ENCODE results near the gene PROSER1.
A peak's percentile ranks its signal among the peaks of the same experiment; 100 is the strongest.

Gene PROSER1

GRCh38 chr13:39048806-39049205 lies 10.9 kb upstream of the PROSER1 start:
- H3K79me2 ChIP-seq (ENCODE audit: control insufficient read depth, insufficient read depth, low read length), result no peaks in the 10 kb centered on the region
- no peak overlapping the region for H4K5ac ChIP-seq (ENCODE audit: low read length)
- no peak for DNase-seq
- H2AK5ac ChIP-seq (ENCODE audit: low read length), result no peak overlapping the region
- H2BK120ac ChIP-seq (ENCODE audit: low read depth, low read length), result no peak overlapping the region
- no peak overlapping the region for H4K8ac ChIP-seq (ENCODE audit: low read depth, low read length)
- no peaks in the 10 kb centered on the region for H3K27me3 ChIP-seq (ENCODE audit: insufficient read depth, low read length, poor library complexity)
- no peak overlapping the region for H3K23ac ChIP-seq (ENCODE audit: low read length)
- peaks cover 4% of the 10 kb centered on the region for H3K4me1 ChIP-seq (ENCODE audit: control insufficient read depth, low read depth, low read length)
- no peaks in the 10 kb centered on the region for H3K79me1 ChIP-seq (ENCODE audit: low read length)
- H3K27ac ChIP-seq (ENCODE audit: low read depth, low read length), result no peak overlapping the region
- H3K4ac ChIP-seq (ENCODE audit: low read depth, low read length), result no peak overlapping the region
- H2BK5ac ChIP-seq (ENCODE audit: low read length), result no peak overlapping the region
- H3K9ac ChIP-seq (ENCODE audit: low read length), result no peak overlapping the region
- H2BK15ac ChIP-seq (replicated peaks; ENCODE audit: low read depth), result no peak overlapping the region
- H3K56ac ChIP-seq (ENCODE audit: low read length), result no peak overlapping the region
- H3K36me3 ChIP-seq (ENCODE audit: control insufficient read depth, insufficient read depth, low read length), result no peaks in the 10 kb centered on the region
- no peak overlapping the region for H3K4me3 ChIP-seq (ENCODE audit: low read length)
- H3K18ac ChIP-seq (ENCODE audit: low read length), result no peak overlapping the region
- no peak overlapping the region for H3K4me2 ChIP-seq (ENCODE audit: low read length)

- Histone ChIP-seq H3K56ac (ENCODE audit: low read length) (no peak overlapping the region), H3K36me3 (ENCODE audit: control insufficient read depth, insufficient read depth, low read length) (no peaks in the 10 kb centered on the region), H2BK5ac (ENCODE audit: low read length) (no peak overlapping the region), H3K18ac (ENCODE audit: low read length) (no peak overlapping the region), H3K23ac (ENCODE audit: low read length) (no peak overlapping the region), H3K79me2 (ENCODE audit: control insufficient read depth, insufficient read depth, low read length) (no peaks in the 10 kb centered on the region), H4K5ac (ENCODE audit: low read length) (no peak overlapping the region), H2BK120ac (ENCODE audit: low read depth, low read length) (no peak overlapping the region), H3K79me1 (ENCODE audit: low read length) (no peaks in the 10 kb centered on the region), H2AK5ac (ENCODE audit: low read length) (no peak overlapping the region), H3K4me2 (ENCODE audit: low read length) (no peak overlapping the region), H3K4me1 (ENCODE audit: control insufficient read depth, low read depth, low read length) (peaks cover 4% of the 10 kb centered on the region), H4K8ac (ENCODE audit: low read depth, low read length) (no peak overlapping the region), H3K4ac (ENCODE audit: low read depth, low read length) (no peak overlapping the region), H3K27ac (ENCODE audit: low read depth, low read length) (no peak overlapping the region), H3K9ac (ENCODE audit: low read length) (no peak overlapping the region), H2BK15ac (replicated peaks; ENCODE audit: low read depth) (no peak overlapping the region), H3K4me3 (ENCODE audit: low read length) (no peak overlapping the region), H3K27me3 (ENCODE audit: insufficient read depth, low read length, poor library complexity) (no peaks in the 10 kb centered on the region)
- WGBS (ENCODE audit: extremely low coverage, insufficient coverage, low lambda C conversion rate), result no CpG with 5 or more reads among the region's 2 CpGs
- peak; percentile 76 for DNase-seq
Observed at GRCh38 chr13:39047560-39047959, 9.7 kb upstream of the PROSER1 start.

- Histone ChIP-seq H3K27me3 (ENCODE audit: insufficient read depth, low read length, poor library complexity) (no peaks in the 10 kb centered on the region), H4K5ac (ENCODE audit: low read length) (no peak overlapping the region), H3K79me1 (ENCODE audit: low read length) (no peaks in the 10 kb centered on the region), H2BK15ac (replicated peaks; ENCODE audit: low read depth) (no peak overlapping the region), H3K36me3 (ENCODE audit: control insufficient read depth, insufficient read depth, low read length) (no peaks in the 10 kb centered on the region), H2BK120ac (ENCODE audit: low read depth, low read length) (no peak overlapping the region), H3K18ac (ENCODE audit: low read length) (no peak overlapping the region), H3K56ac (ENCODE audit: low read length) (no peak overlapping the region), H3K4me1 (ENCODE audit: control insufficient read depth, low read depth, low read length) (peaks cover 4% of the 10 kb centered on the region), H2AK5ac (ENCODE audit: low read length) (no peak overlapping the region), H3K23ac (ENCODE audit: low read length) (no peak overlapping the region), H3K4me2 (ENCODE audit: low read length) (no peak overlapping the region), H2BK5ac (ENCODE audit: low read length) (no peak overlapping the region), H3K27ac (ENCODE audit: low read depth, low read length) (no peak overlapping the region), H3K9ac (ENCODE audit: low read length) (no peak overlapping the region), H4K8ac (ENCODE audit: low read depth, low read length) (no peak overlapping the region), H3K4ac (ENCODE audit: low read depth, low read length) (no peak overlapping the region), H3K4me3 (ENCODE audit: low read length) (no peak overlapping the region), H3K79me2 (ENCODE audit: control insufficient read depth, insufficient read depth, low read length) (no peaks in the 10 kb centered on the region)
- no CpG with 5 or more reads among the region's 3 CpGs for WGBS (ENCODE audit: extremely low coverage, insufficient coverage, low lambda C conversion rate)
- DNase-seq, result no peak
Observed at GRCh38 chr13:39044536-39044935, 6.6 kb upstream of the PROSER1 start.

- no peak overlapping the region for H3K4me3 ChIP-seq (ENCODE audit: low read length)
Observed at GRCh38 chr13:39040206-39040605, 2.3 kb upstream of the PROSER1 start.

GRCh38 chr13:39039041-39039440 lies 1.2 kb upstream of the PROSER1 start:
- DNase-seq, result no peak
- Histone ChIP-seq H3K23ac (ENCODE audit: low read length) (no peak overlapping the region), H4K8ac (ENCODE audit: low read depth, low read length) (no peak overlapping the region), H3K36me3 (ENCODE audit: control insufficient read depth, insufficient read depth, low read length) (no peaks in the 10 kb centered on the region), H2AK5ac (ENCODE audit: low read length) (no peak overlapping the region), H3K79me1 (ENCODE audit: low read length) (peaks cover 2% of the 10 kb centered on the region), H4K5ac (ENCODE audit: low read length) (no peak overlapping the region), H3K4me2 (ENCODE audit: low read length) (no peak overlapping the region), H3K27ac (ENCODE audit: low read depth, low read length) (no peak overlapping the region), H3K27me3 (ENCODE audit: insufficient read depth, low read length, poor library complexity) (no peaks in the 10 kb centered on the region), H3K9ac (ENCODE audit: low read length) (no peak overlapping the region), H3K4me3 (ENCODE audit: low read length) (no peak overlapping the region), H3K18ac (ENCODE audit: low read length) (no peak overlapping the region), H3K4ac (ENCODE audit: low read depth, low read length) (no peak overlapping the region), H3K79me2 (ENCODE audit: control insufficient read depth, insufficient read depth, low read length) (peaks cover 33% of the 10 kb centered on the region), H2BK120ac (ENCODE audit: low read depth, low read length) (no peak overlapping the region), H2BK5ac (ENCODE audit: low read length) (no peak overlapping the region), H2BK15ac (replicated peaks; ENCODE audit: low read depth) (no peak overlapping the region), H3K56ac (ENCODE audit: low read length) (no peak overlapping the region), H3K4me1 (ENCODE audit: control insufficient read depth, low read depth, low read length) (peaks cover 6% of the 10 kb centered on the region)
- 100% methylated on average over 1 of the region's 7 CpGs for WGBS (ENCODE audit: extremely low coverage, insufficient coverage, low lambda C conversion rate)

More at GRCh38 chr13:39040206-39040605, 2.3 kb upstream of the PROSER1 start:
- DNase-seq, result no peak
- H2BK15ac ChIP-seq (replicated peaks; ENCODE audit: low read depth), result no peak overlapping the region
- no peak overlapping the region for H4K5ac ChIP-seq (ENCODE audit: low read length)
- no peak overlapping the region for H4K8ac ChIP-seq (ENCODE audit: low read depth, low read length)
- H3K79me1 ChIP-seq (ENCODE audit: low read length), result peaks cover 2% of the 10 kb centered on the region
- peaks cover 23% of the 10 kb centered on the region for H3K79me2 ChIP-seq (ENCODE audit: control insufficient read depth, insufficient read depth, low read length)
- no peak overlapping the region for H2BK120ac ChIP-seq (ENCODE audit: low read depth, low read length)
- H3K4me2 ChIP-seq (ENCODE audit: low read length), result no peak overlapping the region
- WGBS (ENCODE audit: extremely low coverage, insufficient coverage, low lambda C conversion rate), result no CpG with 5 or more reads among the region's 1 CpG
- no peak overlapping the region for H3K18ac ChIP-seq (ENCODE audit: low read length)
- H3K56ac ChIP-seq (ENCODE audit: low read length), result no peak overlapping the region
- no peak overlapping the region for H3K4ac ChIP-seq (ENCODE audit: low read depth, low read length)
- H2BK5ac ChIP-seq (ENCODE audit: low read length), result no peak overlapping the region
- H3K27me3 ChIP-seq (ENCODE audit: insufficient read depth, low read length, poor library complexity), result no peaks in the 10 kb centered on the region
- H3K36me3 ChIP-seq (ENCODE audit: control insufficient read depth, insufficient read depth, low read length), result no peaks in the 10 kb centered on the region
- H3K4me1 ChIP-seq (ENCODE audit: control insufficient read depth, low read depth, low read length), result peaks cover 2% of the 10 kb centered on the region
- H3K23ac ChIP-seq (ENCODE audit: low read length), result no peak overlapping the region
- no peak overlapping the region for H3K9ac ChIP-seq (ENCODE audit: low read length)
- no peak overlapping the region for H2AK5ac ChIP-seq (ENCODE audit: low read length)
- no peak overlapping the region for H3K27ac ChIP-seq (ENCODE audit: low read depth, low read length)

GRCh38 chr13:39038569-39039030 lies 711 bp upstream of the PROSER1 start:
- Histone ChIP-seq H2BK15ac (replicated peaks; ENCODE audit: low read depth) (no peak overlapping the region), H3K56ac (ENCODE audit: low read length) (peak overlapping the region; percentile 59), H3K4ac (ENCODE audit: low read depth, low read length) (no peak overlapping the region), H3K79me1 (ENCODE audit: low read length) (peaks cover 2% of the 10 kb centered on the region), H3K9ac (ENCODE audit: low read length) (peak overlapping the region; percentile 84), H3K27me3 (ENCODE audit: insufficient read depth, low read length, poor library complexity) (no peaks in the 10 kb centered on the region), H4K8ac (ENCODE audit: low read depth, low read length) (no peak overlapping the region), H3K4me3 (ENCODE audit: low read length) (peak overlapping the region; percentile 78), H2BK120ac (ENCODE audit: low read depth, low read length) (no peak overlapping the region), H3K18ac (ENCODE audit: low read length) (no peak overlapping the region), H2AK5ac (ENCODE audit: low read length) (no peak overlapping the region), H3K79me2 (ENCODE audit: control insufficient read depth, insufficient read depth, low read length) (peaks cover 35% of the 10 kb centered on the region), H4K5ac (ENCODE audit: low read length) (no peak overlapping the region), H3K27ac (ENCODE audit: low read depth, low read length) (no peak overlapping the region), H3K4me2 (ENCODE audit: low read length) (peak overlapping the region; percentile 95), H3K23ac (ENCODE audit: low read length) (peak overlapping the region; percentile 3), H3K36me3 (ENCODE audit: control insufficient read depth, insufficient read depth, low read length) (no peaks in the 10 kb centered on the region), H3K4me1 (ENCODE audit: control insufficient read depth, low read depth, low read length) (peaks cover 6% of the 10 kb centered on the region), H2BK5ac (ENCODE audit: low read length) (no peak overlapping the region)
- no CpG with 5 or more reads among the region's 15 CpGs for WGBS (ENCODE audit: extremely low coverage, insufficient coverage, low lambda C conversion rate)
- no peak for DNase-seq
